ENCODE measurements around the gene SLC1A7.

DNA sequence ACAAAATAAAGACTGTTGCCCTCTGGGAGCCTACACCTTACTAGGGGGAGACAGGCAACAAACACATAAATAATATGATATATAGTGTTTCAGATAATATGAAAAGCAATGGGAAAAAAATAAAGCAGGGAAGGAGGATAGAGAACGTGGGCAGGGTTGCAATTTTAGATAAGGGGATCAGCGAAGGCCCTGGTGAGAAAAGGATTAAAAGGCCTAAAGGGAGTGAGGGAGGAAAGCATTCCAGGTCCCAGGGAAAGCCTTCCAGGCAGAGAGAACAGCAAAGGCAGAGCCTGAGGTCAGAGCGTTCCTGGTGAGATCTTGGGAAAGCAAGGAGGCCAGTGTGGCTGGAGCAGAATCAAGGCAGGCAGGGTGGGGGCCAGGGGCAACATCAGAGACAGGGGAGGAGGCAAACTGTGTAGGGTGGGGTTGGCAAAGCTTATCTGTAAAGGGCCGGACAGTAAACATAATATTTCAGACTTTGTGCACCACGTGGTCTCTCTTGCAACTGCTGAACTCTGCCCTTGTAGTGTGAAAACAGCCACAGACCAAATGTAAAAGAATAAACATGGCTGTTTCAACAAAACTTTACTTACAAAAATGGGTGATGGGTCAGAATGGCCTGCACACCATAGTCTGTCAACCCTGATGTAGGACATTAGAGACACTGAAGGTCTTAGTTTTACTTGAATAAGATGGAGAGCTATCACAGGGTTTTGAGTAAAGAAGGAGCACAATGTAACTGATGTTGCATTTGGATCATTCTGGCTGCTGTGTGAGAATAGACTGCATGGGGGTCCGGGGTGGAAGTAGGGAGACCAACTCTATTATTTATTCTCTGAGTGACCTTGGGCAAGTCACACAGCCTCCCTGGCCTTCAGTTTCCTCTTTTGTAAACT lies 40.9 kb upstream of the SLC1A7 start:
- TF ChIP-seq SRF (IDR thresholded peaks at IDR 0.05; ENCODE audit: low read depth) (no peak), FOSL1 (IDR thresholded peaks at IDR 0.05; ENCODE audit: low read depth) (no peak), POLR2A (IDR thresholded peaks at IDR 0.05; ENCODE audit: borderline replicate concordance, extremely low read depth, insufficient read depth, insufficient read length) (no peak), POLR2AphosphoS5 (IDR thresholded peaks at IDR 0.05; ENCODE audit: low read depth, low read length) (no peak), EZH2phosphoT487 (IDR thresholded peaks at IDR 0.05; ENCODE audit: borderline replicate concordance) (no peak), SP1 (IDR thresholded peaks at IDR 0.05; ENCODE audit: low read depth) (no peak)
- TF ChIP-seq, protein P1, sequence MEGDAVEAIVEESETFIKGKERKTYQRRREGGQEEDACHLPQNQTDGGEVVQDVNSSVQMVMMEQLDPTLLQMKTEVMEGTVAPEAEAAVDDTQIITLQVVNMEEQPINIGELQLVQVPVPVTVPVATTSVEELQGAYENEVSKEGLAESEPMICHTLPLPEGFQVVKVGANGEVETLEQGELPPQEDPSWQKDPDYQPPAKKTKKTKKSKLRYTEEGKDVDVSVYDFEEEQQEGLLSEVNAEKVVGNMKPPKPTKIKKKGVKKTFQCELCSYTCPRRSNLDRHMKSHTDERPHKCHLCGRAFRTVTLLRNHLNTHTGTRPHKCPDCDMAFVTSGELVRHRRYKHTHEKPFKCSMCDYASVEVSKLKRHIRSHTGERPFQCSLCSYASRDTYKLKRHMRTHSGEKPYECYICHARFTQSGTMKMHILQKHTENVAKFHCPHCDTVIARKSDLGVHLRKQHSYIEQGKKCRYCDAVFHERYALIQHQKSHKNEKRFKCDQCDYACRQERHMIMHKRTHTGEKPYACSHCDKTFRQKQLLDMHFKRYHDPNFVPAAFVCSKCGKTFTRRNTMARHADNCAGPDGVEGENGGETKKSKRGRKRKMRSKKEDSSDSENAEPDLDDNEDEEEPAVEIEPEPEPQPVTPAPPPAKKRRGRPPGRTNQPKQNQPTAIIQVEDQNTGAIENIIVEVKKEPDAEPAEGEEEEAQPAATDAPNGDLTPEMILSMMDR (IDR thresholded peaks at IDR 0.05 in 2 of 3, conservative IDR thresholded peaks at IDR 0.05 in 1 of 3; ENCODE audit: borderline replicate concordance in 1 of 3, insufficient read depth in 1 of 3, low read depth in 2 of 3, low read length in 2 of 3) = no peak

All from HCT116 (cell line).